Measurements from ENCODE around the gene BFAR.
"Not testable (repeated sequence)": the region's sequence is repeated elsewhere in the genome, so short reads cannot be mapped to it uniquely, and the experiment has no call there.

The BFAR gene

GRCh38 chr16:14632693-14633569 is at the start of gene BFAR:
BFAR (plus strand) TSS chr16:14632951; CDS start chr16:14644347, 11,396 bp downstream.
- DNase-seq = peak; percentile 99

- no peak for DNase-seq
Measured at GRCh38 chr16:14585287-14585686, 47.5 kb upstream of the BFAR start.

GRCh38 chr16:14586637-14587305 is 46.0 kb upstream of the BFAR start:
- DNase-seq = no peak

- peak in 1 of 2 donors; percentile 30 for DNase-seq
Measured at GRCh38 chr16:14600164-14600563, 32.6 kb upstream of the BFAR start.

- DNase-seq = no peak
Measured at GRCh38 chr16:14602443-14602963, 30.2 kb upstream of the BFAR start.

GRCh38 chr16:14606102-14606501 is 26.6 kb upstream of the BFAR start:
- DNase-seq = no peak

GRCh38 chr16:14608111-14608566 is 24.6 kb upstream of the BFAR start:
- DNase-seq = no peak

GRCh38 chr16:14608604-14609003 is 24.1 kb upstream of the BFAR start:
- DNase-seq = no peak

- no peak for DNase-seq
Measured at GRCh38 chr16:14609716-14610115, 23.0 kb upstream of the BFAR start.

- DNase-seq = no peak
Measured at GRCh38 chr16:14611660-14612059, 21.1 kb upstream of the BFAR start.

GRCh38 chr16:14613991-14614390 is 18.8 kb upstream of the BFAR start:
- no peak for DNase-seq

- DNase-seq = no peak
Measured at GRCh38 chr16:14616280-14616679, 16.5 kb upstream of the BFAR start.

- no peak for DNase-seq
Measured at GRCh38 chr16:14618566-14618965, 14.2 kb upstream of the BFAR start.

- DNase-seq = no peak
Measured at GRCh38 chr16:14627078-14627477, 5.7 kb upstream of the BFAR start.

GRCh38 chr16:14628806-14629611 is 3.7 kb upstream of the BFAR start:
- peak in 1 of 2 donors; percentile 15 for DNase-seq

- no peak for DNase-seq
Measured at GRCh38 chr16:14629612-14629918, 3.2 kb upstream of the BFAR start.

GRCh38 chr16:14629919-14630619 is 2.7 kb upstream of the BFAR start, which contains the start of gene PARN:
PARN (minus strand) TSS chr16:14630260; CDS start chr16:14630125, 135 bp downstream.
- peak; percentile 98 for DNase-seq

GRCh38 chr16:14630620-14631330 is 2.0 kb upstream of the BFAR start:
- not testable (repeated sequence) for DNase-seq

GRCh38 chr16:14634389-14634725 is 1.6 kb downstream of the BFAR start:
- no peak for DNase-seq

- DNase-seq = no peak
Measured at GRCh38 chr16:14635395-14636165, 2.8 kb downstream of the BFAR start.
